Measurements from ENCODE around the gene OVCA2.

GRCh38 chr17:2029911-2030778 is 11.7 kb upstream of the OVCA2 start, which contains the start of gene DPH1:
- TF ChIP-seq CTCF (IDR thresholded peaks at IDR 0.05) (peak in 2 of 7 experiments; percentile 7 to 29), POLR2A (IDR thresholded peaks at IDR 0.05) (peak; percentile 27 to 76 (median 72))

Measured in body of pancreas (tissue), 4 donors.